Hippocampal formation (tissue), 2 donors: Measurements from ENCODE around the gene GTPBP2.
A peak's percentile ranks its signal among the peaks of the same experiment; 100 is the strongest.

Experiments
- DNase-seq, 2 donors: peaks; one replicate each; lab custom pipeline; 2025; lab: John Stamatoyannopoulos, UW

Gene GTPBP2

GRCh38 chr6:43575772-43576551 lies 53.1 kb downstream of the GTPBP2 start, which contains the start of the genes POLH and XPO5:
POLH (plus strand) TSS chr6:43576185; CDS start chr6:43582320, 6,135 bp downstream.
XPO5 (minus strand) TSS chr6:43576038; CDS start chr6:43575864, 174 bp downstream.
- DNase-seq: peak; percentile 73 to 78

DNA sequence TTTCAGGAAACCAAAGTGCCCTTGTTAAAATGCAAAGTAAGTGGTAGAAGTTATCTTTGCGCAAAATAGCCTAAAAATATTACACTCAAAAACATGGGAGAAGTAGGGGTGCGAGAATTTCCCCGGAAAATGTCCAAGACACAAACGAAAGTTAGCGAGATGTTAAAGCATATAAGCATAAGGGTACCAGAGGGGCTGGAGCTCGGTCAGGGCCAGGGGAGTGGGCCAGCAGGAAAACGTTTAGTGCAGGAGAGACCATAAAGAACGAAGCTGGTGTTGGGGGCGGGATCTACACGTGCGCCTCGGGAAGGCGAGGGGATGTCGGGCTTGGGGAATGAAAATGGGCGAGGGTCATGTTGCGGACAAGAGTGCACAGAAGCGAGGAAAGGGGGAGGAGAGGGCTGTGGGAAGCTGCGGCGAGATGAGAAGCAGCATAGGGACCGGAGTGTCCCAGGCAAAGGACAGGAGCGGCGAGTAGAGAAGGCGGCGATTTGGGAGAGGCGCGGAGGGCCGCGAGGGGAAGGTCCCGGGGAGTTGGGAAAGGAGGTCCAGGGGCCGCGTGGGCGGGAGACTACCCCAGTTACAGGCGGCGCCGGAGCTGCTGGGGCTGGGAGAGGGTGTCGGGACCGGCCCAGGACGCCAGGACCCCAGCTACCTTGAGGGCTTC lies 53.8 kb downstream of the GTPBP2 start:
- DNase-seq: no peak

GRCh38 chr6:43572015-43572414 lies 57.0 kb downstream of the GTPBP2 start:
- no peak for DNase-seq

GRCh38 chr6:43570876-43571441 lies 58.1 kb downstream of the GTPBP2 start:
- no peak for DNase-seq
